KOPT-K1 (cell line): Measurements from ENCODE around the gene TTC39A.

Experiments
- H3K27ac ChIP-seq: fragments of 200-600 bp; sonication (generic); 2 replicates; pipeline ENCODE4 v1.5.1; 2016; ENCODE audit warnings: antibody characterized with exemption, mild to moderate bottlenecking, low read depth, low read length; ENCODE audit not compliant: poor library complexity, severe bottlenecking
- H3K36me3 ChIP-seq: fragments of 200-600 bp; sonication (generic); 2 replicates; pipeline ENCODE4 v1.5.1; 2017; ENCODE audit warnings: antibody characterized with exemption, mild to moderate bottlenecking, low read length, moderate library complexity; ENCODE audit not compliant: insufficient read depth
- H3K9me3 ChIP-seq: fragments of 200-600 bp; sonication (generic); 2 replicates; pipeline ENCODE4 v1.5.1; 2017; ENCODE audit warnings: antibody characterized with exemption, low read length, mild to moderate bottlenecking; ENCODE audit not compliant: insufficient read depth, poor library complexity, severe bottlenecking

The TTC39A gene

GRCh38 chr1:51313268-51313852 is 17.0 kb downstream of the TTC39A start:
- H3K27ac ChIP-seq = no peak overlapping the region
- H3K36me3 ChIP-seq = no peaks in the 10 kb centered on the region
- H3K9me3 ChIP-seq = no peaks in the 10 kb centered on the region

- no peaks in the 10 kb centered on the region for H3K9me3 ChIP-seq
- H3K27ac ChIP-seq = no peak overlapping the region
- no peaks in the 10 kb centered on the region for H3K36me3 ChIP-seq
These were observed 17.6 kb downstream of the TTC39A start for GRCh38 chr1:51312718-51313117.

- Histone ChIP-seq H3K9me3 (no peaks in the 10 kb centered on the region), H3K27ac (no peak overlapping the region), H3K36me3 (no peaks in the 10 kb centered on the region)
These were observed 18.5 kb downstream of the TTC39A start for GRCh38 chr1:51311826-51312225.

GRCh38 chr1:51310871-51311613 is 19.3 kb downstream of the TTC39A start:
- Histone ChIP-seq H3K27ac (no peak overlapping the region), H3K9me3 (no peaks in the 10 kb centered on the region), H3K36me3 (no peaks in the 10 kb centered on the region)

GRCh38 chr1:51309291-51309690 is 21.1 kb downstream of the TTC39A start:
- Histone ChIP-seq H3K9me3 (no peaks in the 10 kb centered on the region), H3K36me3 (no peaks in the 10 kb centered on the region), H3K27ac (no peak overlapping the region)

- no peaks in the 10 kb centered on the region for H3K36me3 ChIP-seq
- no peak overlapping the region for H3K27ac ChIP-seq
- no peaks in the 10 kb centered on the region for H3K9me3 ChIP-seq
These were observed 21.7 kb downstream of the TTC39A start for GRCh38 chr1:51308636-51309035.

GRCh38 chr1:51306950-51307349 is 23.4 kb downstream of the TTC39A start:
- H3K27ac ChIP-seq = no peak overlapping the region
- no peaks in the 10 kb centered on the region for H3K9me3 ChIP-seq
- H3K36me3 ChIP-seq = no peaks in the 10 kb centered on the region

GRCh38 chr1:51305371-51305823 is 25.0 kb downstream of the TTC39A start:
- Histone ChIP-seq H3K9me3 (no peaks in the 10 kb centered on the region), H3K27ac (no peak overlapping the region), H3K36me3 (no peaks in the 10 kb centered on the region)

GRCh38 chr1:51304360-51304759 is 26.0 kb downstream of the TTC39A start:
- no peaks in the 10 kb centered on the region for H3K9me3 ChIP-seq
- H3K27ac ChIP-seq = no peak overlapping the region

GRCh38 chr1:51303751-51304251 is 26.6 kb downstream of the TTC39A start:
- Histone ChIP-seq H3K36me3 (no peaks in the 10 kb centered on the region), H3K27ac (no peak overlapping the region), H3K9me3 (peaks cover 4% of the 10 kb centered on the region)

More at GRCh38 chr1:51304360-51304759, 26.0 kb downstream of the TTC39A start:
- no peaks in the 10 kb centered on the region for H3K36me3 ChIP-seq

GRCh38 chr1:51303315-51303714 is 27.0 kb downstream of the TTC39A start:
- H3K36me3 ChIP-seq = no peaks in the 10 kb centered on the region
- no peak overlapping the region for H3K27ac ChIP-seq
- peaks cover 4% of the 10 kb centered on the region for H3K9me3 ChIP-seq

GRCh38 chr1:51302746-51303145 is 27.6 kb downstream of the TTC39A start:
- Histone ChIP-seq H3K9me3 (peaks cover 4% of the 10 kb centered on the region), H3K27ac (no peak overlapping the region), H3K36me3 (no peaks in the 10 kb centered on the region)

- Histone ChIP-seq H3K27ac (no peak overlapping the region), H3K36me3 (no peaks in the 10 kb centered on the region), H3K9me3 (peaks cover 4% of the 10 kb centered on the region)
These were observed 28.1 kb downstream of the TTC39A start for GRCh38 chr1:51302270-51302669.

- no peaks in the 10 kb centered on the region for H3K36me3 ChIP-seq
- H3K9me3 ChIP-seq = peaks cover 4% of the 10 kb centered on the region
- no peak overlapping the region for H3K27ac ChIP-seq
These were observed 28.6 kb downstream of the TTC39A start for GRCh38 chr1:51301844-51302162.

- no peaks in the 10 kb centered on the region for H3K36me3 ChIP-seq
- H3K9me3 ChIP-seq = peaks cover 4% of the 10 kb centered on the region
- no peak overlapping the region for H3K27ac ChIP-seq
These were observed 29.1 kb downstream of the TTC39A start for GRCh38 chr1:51301152-51301843.
